GM19438 (cell line): ENCODE results near the gene DISC1.
"Not testable (repeated sequence)": the region's sequence is repeated elsewhere in the genome, so short reads cannot be mapped to it uniquely, and the experiment has no call there.

ENCODE experiments used
- ATAC-seq: cut with Tn5 transposase; IDR thresholded peaks from one replicate; pipeline ENCODE4 v1.9.1; 2021; ENCODE audit warnings: low read depth; ENCODE audit not compliant: unreplicated experiment

Gene DISC1

DNA sequence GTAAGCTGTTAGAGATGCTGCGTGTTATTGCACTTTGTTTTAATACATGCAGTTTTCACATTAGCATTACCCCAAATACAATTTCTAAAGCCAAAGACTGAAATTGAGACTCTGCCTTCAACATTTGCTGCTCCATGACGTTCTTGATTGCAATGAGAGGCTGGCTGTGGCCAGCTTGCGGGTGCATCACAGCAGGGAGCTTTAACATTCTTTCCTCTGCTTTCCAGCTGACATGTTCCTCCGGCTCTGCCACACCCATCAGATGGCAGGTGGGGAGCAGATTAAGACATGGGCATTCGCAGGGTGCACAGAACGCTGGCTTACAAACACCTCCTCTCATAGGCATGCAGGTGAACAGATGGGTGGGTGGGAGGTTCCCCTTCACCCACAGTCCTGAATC is 314.1 kb downstream of the DISC1 start:
- ATAC-seq = no peak

GRCh38 chr1:231943084-231943483 is 316.5 kb downstream of the DISC1 start:
- ATAC-seq = no peak

- ATAC-seq = not testable (repeated sequence)
Measured at GRCh38 chr1:231948102-231948501, 321.5 kb downstream of the DISC1 start.

DNA sequence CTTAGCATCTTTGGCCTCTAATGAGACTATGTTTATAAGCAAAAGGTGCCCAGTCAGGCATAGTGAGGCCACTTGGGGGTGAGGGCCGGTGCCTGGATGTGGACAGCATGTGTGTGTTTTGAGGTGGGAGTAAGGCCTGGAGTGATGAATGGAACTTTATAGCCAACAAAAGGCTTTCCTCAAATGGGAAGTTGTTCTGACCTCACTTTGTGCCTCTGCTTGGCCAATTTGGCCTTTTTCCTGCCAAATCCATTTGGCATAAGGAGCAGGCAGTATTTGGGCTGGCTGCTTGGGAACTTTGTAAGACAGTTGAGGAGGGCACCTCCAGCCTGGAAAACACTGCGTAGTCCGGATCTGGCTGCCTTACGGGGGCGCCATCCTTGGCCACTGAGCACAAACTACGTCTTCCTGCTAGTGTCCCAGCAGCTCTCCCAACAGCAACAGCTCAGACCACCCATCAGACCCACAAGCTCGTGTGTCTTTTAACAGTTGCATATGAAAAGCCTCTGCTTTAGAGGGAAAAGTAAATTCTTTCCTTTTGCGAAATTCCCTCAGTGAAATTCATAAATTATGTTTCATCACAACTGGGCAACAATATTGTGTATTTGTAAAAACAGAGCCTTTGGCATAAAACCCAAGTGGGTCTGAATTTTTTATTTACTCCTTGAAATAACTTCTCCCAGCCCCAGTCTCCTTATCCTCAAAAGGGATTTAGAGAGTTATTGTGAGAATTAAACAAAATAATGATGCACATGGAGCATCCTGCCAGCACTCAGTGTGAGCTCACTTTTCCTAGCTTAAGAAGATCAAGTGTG is 322.9 kb downstream of the DISC1 start:
- no peak for ATAC-seq

DNA sequence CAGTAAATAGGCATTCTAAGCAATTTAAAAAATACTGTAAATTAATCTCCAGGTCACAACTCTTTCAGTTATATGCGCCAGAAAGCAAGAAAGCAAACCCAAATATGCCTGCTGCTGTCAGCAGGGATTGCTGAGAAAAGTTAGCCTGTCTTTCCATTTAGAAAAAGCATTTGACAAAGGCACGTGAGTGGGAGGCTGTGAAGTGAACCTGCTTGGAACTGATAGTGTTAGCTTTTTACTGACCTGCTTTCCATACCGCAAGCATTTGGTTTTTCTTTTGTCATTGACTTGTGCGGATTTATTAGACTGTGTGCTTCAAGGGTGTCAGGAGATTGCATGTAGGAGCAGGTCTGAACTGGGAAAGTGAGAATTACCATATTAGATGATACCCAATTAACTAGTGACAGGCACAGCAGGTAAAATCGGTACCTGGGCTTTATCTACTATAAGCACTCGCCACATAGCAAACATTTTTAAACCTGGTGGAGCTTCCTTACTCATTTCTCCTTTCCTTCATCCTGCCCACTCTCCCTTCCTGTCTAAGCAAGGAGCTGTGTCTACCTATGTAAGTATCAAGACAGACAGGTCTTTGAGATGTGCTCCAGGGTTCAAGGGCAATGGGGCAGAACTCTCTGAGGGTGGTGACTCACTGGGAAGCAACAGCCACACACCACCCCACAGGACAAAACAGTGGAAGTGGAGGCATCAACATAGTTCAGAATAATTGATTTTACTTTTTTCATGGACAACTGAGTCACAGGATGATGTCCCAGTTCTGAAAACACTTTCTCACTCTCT is 323.9 kb downstream of the DISC1 start:
- ATAC-seq = no peak

DNA sequence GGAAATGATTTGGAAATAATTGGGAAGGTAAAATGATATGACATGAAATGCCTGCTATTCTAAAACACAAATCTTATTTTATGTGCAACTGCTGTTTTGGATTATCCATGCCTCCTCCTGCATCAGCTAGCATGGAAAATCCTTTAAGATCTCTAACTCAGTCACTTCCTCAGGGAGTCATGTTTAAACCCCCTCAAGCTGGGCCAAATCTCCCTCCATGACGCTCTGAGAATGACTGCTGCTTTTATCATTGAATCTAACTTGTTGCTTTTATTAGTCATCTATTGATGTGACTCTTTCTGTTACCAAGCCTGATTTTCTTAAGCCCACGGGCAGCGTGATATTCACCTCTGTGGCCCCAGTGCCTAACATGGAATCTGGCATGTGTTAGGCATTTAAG is 324.8 kb downstream of the DISC1 start:
- ATAC-seq = no peak

- no peak for ATAC-seq
Measured at GRCh38 chr1:231952154-231952553, 325.6 kb downstream of the DISC1 start.

DNA sequence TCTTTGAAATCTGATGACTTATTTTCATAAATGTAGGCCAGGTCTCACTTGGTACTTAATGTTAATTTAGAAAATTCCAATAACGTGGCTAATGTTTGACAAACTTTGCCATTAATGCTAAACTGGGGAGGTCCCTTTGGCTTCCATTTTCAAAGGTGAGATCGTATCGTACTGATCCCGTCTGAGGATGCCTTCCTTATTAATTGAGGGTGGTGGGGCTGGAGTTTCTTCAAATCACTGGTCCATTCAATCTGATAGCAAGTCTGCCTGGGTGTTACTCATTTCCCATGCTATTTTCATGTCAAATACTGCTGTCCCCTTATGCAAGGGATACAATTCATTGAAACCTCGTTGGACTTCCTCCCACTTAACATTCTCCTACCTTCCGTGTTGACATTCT is 327.1 kb downstream of the DISC1 start:
- no peak for ATAC-seq

GRCh38 chr1:231954751-231955150 is 328.2 kb downstream of the DISC1 start:
- ATAC-seq = no peak

DNA sequence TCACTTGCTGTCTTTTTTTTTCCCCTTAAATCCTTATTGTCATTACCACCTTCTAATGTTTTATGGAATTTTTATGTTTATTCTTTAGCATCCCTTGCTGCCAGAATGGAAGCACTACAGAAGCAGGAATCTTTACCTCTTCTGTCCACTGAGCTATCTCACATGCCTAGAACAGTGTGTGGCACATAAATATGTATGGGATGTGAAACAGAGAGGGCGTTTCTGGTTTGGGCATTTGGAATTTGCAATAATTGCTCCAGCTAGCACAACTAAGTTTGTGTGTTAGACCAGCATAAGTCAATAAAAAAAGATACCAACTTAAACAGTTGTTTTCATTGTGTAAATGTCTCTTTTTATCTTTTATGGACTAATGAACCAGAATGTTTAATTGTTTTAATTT is 330.8 kb downstream of the DISC1 start:
- ATAC-seq = no peak

DNA sequence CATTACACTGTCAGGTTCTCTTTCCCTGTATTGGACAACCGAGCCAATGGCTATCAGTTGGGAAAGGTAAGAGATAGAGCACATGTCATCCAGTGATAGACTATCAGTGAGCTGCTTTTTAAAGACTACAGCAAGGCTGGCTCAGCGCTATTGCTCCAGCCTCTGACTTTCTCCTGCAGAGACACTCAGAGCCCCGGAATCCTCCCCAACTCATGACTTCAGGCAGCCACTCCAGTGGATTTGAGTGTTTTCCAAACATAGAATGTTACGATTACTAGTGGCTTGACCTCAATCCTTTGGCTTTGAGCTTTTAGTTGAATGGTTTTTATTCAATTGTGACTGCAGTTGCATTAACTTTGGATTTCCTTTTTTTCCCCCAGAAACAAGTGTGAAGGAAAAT is 331.9 kb downstream of the DISC1 start:
- ATAC-seq = no peak

- no peak for ATAC-seq
Measured at GRCh38 chr1:231959225-231959884, 332.8 kb downstream of the DISC1 start.

- not testable (repeated sequence) for ATAC-seq
Measured at GRCh38 chr1:231961801-231962200, 335.2 kb downstream of the DISC1 start.

DNA sequence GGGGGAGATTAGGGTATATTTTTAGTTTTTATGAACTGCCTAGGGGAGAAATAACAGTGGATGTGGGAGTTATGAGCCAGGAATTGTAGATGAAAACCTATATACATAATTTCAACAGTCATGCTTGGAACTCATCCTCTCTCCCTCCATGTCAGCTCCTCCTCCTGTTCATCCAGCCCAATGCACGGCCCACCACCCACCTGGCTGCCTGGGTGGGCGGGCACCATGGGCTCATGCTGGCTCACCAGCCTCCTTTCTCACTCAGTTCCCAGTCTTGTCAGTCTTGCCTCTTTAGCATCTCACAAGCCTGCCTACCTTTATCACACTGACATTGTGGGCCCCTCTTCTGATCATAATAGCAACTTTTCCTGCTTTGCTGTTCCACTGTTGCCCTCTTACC is 336.0 kb downstream of the DISC1 start:
- no peak for ATAC-seq

DNA sequence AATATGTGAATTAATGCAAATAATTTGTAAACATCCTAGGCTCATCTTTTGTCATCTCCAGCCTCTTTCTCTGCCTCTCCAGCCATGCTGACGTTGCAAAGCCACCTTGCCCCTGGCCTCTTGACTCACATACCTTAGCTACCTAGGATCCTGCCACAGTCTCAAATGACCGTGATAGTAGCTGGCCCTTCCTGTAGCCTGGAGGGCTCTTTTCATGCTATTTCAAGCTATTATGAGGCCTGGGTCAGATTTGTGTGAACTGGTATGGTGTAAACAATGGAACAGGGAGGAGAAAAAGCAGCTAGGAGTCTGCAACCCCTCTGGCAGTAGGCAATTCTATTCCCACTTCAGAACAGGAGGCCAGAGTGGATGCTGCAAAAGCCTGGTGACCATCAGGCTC is 337.7 kb downstream of the DISC1 start:
- ATAC-seq = no peak

DNA sequence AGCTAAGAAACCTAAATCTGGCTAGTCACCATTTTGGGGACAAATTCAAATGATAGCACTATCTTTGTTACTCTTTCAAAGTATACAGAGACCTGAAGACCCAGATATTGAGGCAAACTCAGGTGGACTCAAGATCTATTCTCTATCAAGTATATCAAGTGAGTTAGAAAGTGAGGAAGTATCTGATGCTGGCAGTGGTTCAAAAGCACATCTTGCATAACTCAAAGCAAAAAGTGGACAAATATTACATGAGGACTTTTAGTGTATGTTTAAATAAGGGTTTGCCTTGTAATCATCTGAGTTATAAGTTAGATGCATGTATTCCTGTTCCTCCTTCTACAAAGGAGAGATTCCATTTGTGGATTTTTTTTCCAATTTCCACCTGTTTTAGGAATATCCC is 338.4 kb downstream of the DISC1 start:
- no peak for ATAC-seq

- no peak for ATAC-seq
Measured at GRCh38 chr1:231965615-231966014, 339.0 kb downstream of the DISC1 start.

DNA sequence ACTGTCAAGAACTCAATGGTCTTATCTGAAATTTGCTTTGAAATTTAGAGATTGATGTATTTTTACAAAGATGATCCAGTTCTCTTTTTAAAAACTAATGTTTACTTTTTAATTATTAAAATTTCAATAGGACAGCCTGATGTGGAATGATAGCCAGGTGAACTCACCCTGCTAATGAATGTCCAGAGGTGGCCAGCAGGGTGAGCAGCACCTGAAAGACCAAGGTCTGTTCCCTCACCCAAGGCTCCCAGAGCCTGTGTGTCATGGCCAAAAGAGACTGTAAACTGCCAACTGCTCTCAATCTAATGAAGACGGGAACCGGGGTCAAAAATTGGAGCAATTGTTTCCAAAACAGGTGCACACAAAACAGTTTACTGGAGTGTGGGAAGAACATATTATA is 340.4 kb downstream of the DISC1 start:
- no peak for ATAC-seq

DNA sequence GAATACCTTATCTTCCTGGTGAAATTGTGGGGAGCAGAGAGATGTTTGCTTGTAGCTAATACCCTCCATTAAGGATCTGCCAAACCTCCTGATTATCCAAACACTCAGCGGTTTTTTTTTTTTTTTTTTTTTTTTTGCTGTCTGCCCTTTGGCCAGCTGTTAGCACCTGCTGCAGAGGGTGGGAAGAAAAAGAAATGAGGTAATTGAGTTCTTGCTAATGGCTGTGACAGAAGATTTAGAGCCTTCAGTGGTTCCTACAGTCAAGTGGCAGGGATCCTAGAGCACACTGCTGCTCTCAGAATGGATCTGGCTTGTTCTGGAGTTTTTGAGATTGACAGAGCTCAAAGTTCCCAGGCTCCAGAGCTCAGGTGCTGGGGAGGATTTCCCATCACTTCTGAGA is 342.5 kb downstream of the DISC1 start:
- no peak for ATAC-seq

DNA sequence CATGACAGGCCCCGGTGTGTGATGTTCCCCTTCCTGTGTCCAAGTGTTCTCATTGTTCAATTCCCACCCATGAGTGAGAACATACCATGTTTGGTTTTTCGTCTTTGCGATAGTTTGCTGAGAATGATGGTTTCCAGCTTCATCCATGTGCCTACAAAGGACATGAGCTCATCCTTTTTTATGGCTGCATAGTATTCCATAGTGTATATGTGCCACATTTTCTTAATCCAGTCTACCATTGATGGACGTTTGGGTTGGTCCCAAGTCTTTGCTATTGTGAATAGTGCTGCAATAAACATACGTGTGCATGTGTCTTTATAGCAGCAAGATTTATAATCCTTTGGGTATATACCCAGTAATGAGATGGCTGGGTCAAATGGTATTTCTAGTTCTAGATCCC is 343.2 kb downstream of the DISC1 start:
- not testable (repeated sequence) for ATAC-seq

- ATAC-seq = no peak
Measured at GRCh38 chr1:231970684-231971083, 344.1 kb downstream of the DISC1 start.
